Measurements from ENCODE around the gene C1D. TPM values are rescaled to one million over a fixed set of nuclear protein-coding genes. Genes with fewer than 3 reads are reported as not detected.

Gene C1D
- total RNA-seq, 2 experiments from 2014 or later, result 16.2 to 16.4 TPM

GRCh38 chr2:68027959-68028358 is 34.8 kb downstream of the C1D start:
- H3K27me3 ChIP-seq (ENCODE audit: control insufficient read depth in 1 of 2, insufficient read depth in 2 of 2, low read length in 2 of 2), result peaks cover 0 to 4% of the 10 kb centered on the region in 2 experiments
- Mint-ChIP-seq H3K4me3 (no peak overlapping the region), H3K9me3 (no peaks in the 10 kb centered on the region), H3K27ac (no peak overlapping the region), H3K36me3 (ENCODE audit: low read depth) (no peaks in the 10 kb centered on the region), H3K27me3 (peaks cover 29% of the 10 kb centered on the region), H3K4me1 (ENCODE audit: low read depth) (no peaks in the 10 kb centered on the region)
- TF ChIP-seq CTCF (IDR thresholded peaks at IDR 0.05), result no peak
- CTCF ChIA-PET, result interaction anchor here (1.0 kb wide), 1 partner anchor 10 kb away, joined by 3 read pairs; no protein-coding TSS in a partner anchor
- POLR2A ChIA-PET, result no interaction called here
- no peak overlapping the region for H3K4me3 ChIP-seq (ENCODE audit: low read length)
- no peak for DNase-seq
- H3K36me3 ChIP-seq (ENCODE audit: insufficient read depth, low read length), result no peaks in the 10 kb centered on the region
- H3K27ac ChIP-seq (ENCODE audit: low read depth in 1 of 2, low read length in 2 of 2), result no peak overlapping the region
- H3K4me1 ChIP-seq (ENCODE audit: insufficient read depth, low read length), result no peaks in the 10 kb centered on the region
- peaks cover 0 to 5% of the 10 kb centered on the region in 2 experiments for H3K9me3 ChIP-seq (ENCODE audit: control insufficient read depth in 1 of 2, insufficient read depth in 1 of 2, low read length in 2 of 2)
- intact Hi-C loops (cut with DNase I, micrococcal nuclease), result no loop called here
- ATAC-seq (ENCODE audit: poor library complexity), result no peak

- Mint-ChIP-seq H3K27me3 (peaks cover 35% of the 10 kb centered on the region), H3K4me3 (no peak overlapping the region), H3K9me3 (no peaks in the 10 kb centered on the region), H3K27ac (no peak overlapping the region), H3K4me1 (ENCODE audit: low read depth) (no peaks in the 10 kb centered on the region), H3K36me3 (ENCODE audit: low read depth) (no peaks in the 10 kb centered on the region)
- H3K9me3 ChIP-seq (ENCODE audit: control insufficient read depth in 1 of 2, insufficient read depth in 1 of 2, low read length in 2 of 2), result peaks cover 0 to 5% of the 10 kb centered on the region in 2 experiments
- no peak overlapping the region for H3K27ac ChIP-seq (ENCODE audit: low read depth in 1 of 2, low read length in 2 of 2)
- H3K27me3 ChIP-seq (ENCODE audit: control insufficient read depth in 1 of 2, insufficient read depth in 2 of 2, low read length in 2 of 2), result peaks cover 0 to 8% of the 10 kb centered on the region in 2 experiments
- POLR2A ChIA-PET, result no interaction called here
- TF ChIP-seq CTCF (IDR thresholded peaks at IDR 0.05), result no peak
- intact Hi-C loops (cut with DNase I, micrococcal nuclease), result no loop called here
- no peak for DNase-seq
- CTCF ChIA-PET, result no interaction called here
- no peak for ATAC-seq (ENCODE audit: poor library complexity)
- H3K4me3 ChIP-seq (ENCODE audit: low read length), result no peak overlapping the region
- no peaks in the 10 kb centered on the region for H3K4me1 ChIP-seq (ENCODE audit: insufficient read depth, low read length)
- H3K36me3 ChIP-seq (ENCODE audit: insufficient read depth, low read length), result no peaks in the 10 kb centered on the region
Measured at GRCh38 chr2:68024450-68024849, 38.4 kb downstream of the C1D start.

- POLR2A ChIA-PET, result no interaction called here
- DNase-seq, result no peak
- CTCF ChIA-PET, result no interaction called here
- Histone ChIP-seq H3K27me3 (ENCODE audit: control insufficient read depth in 1 of 2, insufficient read depth in 2 of 2, low read length in 2 of 2) (peaks cover 0 to 8% of the 10 kb centered on the region in 2 experiments), H3K4me3 (ENCODE audit: low read length) (no peak overlapping the region), H3K4me1 (ENCODE audit: insufficient read depth, low read length) (no peaks in the 10 kb centered on the region), H3K9me3 (ENCODE audit: control insufficient read depth in 1 of 2, insufficient read depth in 1 of 2, low read length in 2 of 2) (peaks cover 0 to 5% of the 10 kb centered on the region in 2 experiments), H3K36me3 (ENCODE audit: insufficient read depth, low read length) (no peaks in the 10 kb centered on the region), H3K27ac (ENCODE audit: low read depth in 1 of 2, low read length in 2 of 2) (no peak overlapping the region)
- H3K27me3 Mint-ChIP-seq, result peaks cover 35% of the 10 kb centered on the region
- H3K4me1 Mint-ChIP-seq (ENCODE audit: low read depth), result no peaks in the 10 kb centered on the region
- intact Hi-C loops (cut with DNase I, micrococcal nuclease), result no loop called here
- H3K36me3 Mint-ChIP-seq (ENCODE audit: low read depth), result no peaks in the 10 kb centered on the region
- H3K27ac Mint-ChIP-seq, result no peak overlapping the region
- H3K4me3 Mint-ChIP-seq, result no peak overlapping the region
- H3K9me3 Mint-ChIP-seq, result no peaks in the 10 kb centered on the region
- no peak for ATAC-seq (ENCODE audit: poor library complexity)
- no peak for TF ChIP-seq CTCF (IDR thresholded peaks at IDR 0.05)
Measured at GRCh38 chr2:68023904-68024303, 38.9 kb downstream of the C1D start.

Data from CD4-positive, alpha-beta T cell (primary cell).